SU-DHL-6 (cell line): ENCODE results near the gene LAMA2.

ENCODE experiments used
- EZH2phosphoT487 ChIP-seq: fragments of 200-600 bp; sonication (generic), shearing (Covaris generic); conservative IDR thresholded peaks from 2 replicates; pipeline ENCODE4 v1.6.1; 2018; ENCODE audit warnings: mild to moderate bottlenecking, antibody characterized with exemption, low read length, moderate library complexity, mixed read lengths
- TF ChIP-seq, protein P1 (sequence below): fragments of 200-600 bp; sonication (generic); IDR thresholded peaks from one replicate; pipeline ENCODE4 v1.5.1; 2017; ENCODE audit warnings: antibody characterized with exemption, mild to moderate bottlenecking, low read length, moderate library complexity; ENCODE audit not compliant: insufficient read depth, poor library complexity, severe bottlenecking

DNA sequence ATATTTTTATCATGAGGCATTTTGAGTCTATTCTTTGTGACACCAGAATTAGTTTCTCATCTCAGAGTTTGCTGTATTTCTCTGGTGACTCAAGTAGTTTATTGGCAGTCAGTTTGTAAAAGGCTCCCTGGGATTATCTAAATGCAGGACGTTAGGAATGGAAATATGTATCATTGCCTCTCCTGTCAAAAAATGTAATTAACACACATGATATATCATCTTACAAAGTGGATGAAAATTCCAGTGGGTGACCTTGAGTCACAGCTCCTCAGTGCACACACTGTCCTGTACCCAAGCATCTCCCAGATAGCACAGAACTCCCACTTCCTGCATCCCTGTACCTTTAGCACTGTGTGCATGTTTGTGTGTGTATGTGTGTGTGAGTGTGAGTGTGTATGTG, 258.6 kb downstream of the LAMA2 start:
- TF ChIP-seq EZH2phosphoT487: no peak
- TF ChIP-seq, protein P1, sequence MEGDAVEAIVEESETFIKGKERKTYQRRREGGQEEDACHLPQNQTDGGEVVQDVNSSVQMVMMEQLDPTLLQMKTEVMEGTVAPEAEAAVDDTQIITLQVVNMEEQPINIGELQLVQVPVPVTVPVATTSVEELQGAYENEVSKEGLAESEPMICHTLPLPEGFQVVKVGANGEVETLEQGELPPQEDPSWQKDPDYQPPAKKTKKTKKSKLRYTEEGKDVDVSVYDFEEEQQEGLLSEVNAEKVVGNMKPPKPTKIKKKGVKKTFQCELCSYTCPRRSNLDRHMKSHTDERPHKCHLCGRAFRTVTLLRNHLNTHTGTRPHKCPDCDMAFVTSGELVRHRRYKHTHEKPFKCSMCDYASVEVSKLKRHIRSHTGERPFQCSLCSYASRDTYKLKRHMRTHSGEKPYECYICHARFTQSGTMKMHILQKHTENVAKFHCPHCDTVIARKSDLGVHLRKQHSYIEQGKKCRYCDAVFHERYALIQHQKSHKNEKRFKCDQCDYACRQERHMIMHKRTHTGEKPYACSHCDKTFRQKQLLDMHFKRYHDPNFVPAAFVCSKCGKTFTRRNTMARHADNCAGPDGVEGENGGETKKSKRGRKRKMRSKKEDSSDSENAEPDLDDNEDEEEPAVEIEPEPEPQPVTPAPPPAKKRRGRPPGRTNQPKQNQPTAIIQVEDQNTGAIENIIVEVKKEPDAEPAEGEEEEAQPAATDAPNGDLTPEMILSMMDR: no peak
